Measurements from ENCODE around the gene XPO4. TPM values are rescaled to one million over a fixed set of nuclear protein-coding genes. Genes with fewer than 3 reads are reported as not detected.

XPO4 gene
- total and polyA plus RNA-seq, 5 donors from 2014 or later: 4.4 to 26.3 (median 8.1) TPM

GRCh38 chr13:20772401-20773131 is 130.0 kb downstream of the XPO4 start:
- ATAC-seq (ENCODE audit: low read depth in 2 of 2) (no peak), DNase-seq (no peak)
- peak overlapping the region; percentile 98 to 99 (median 98) for H3K27ac Mint-ChIP-seq
- H3K27me3 Mint-ChIP-seq: no peaks in the 10 kb centered on the region
- H3K36me3 ChIP-seq (ENCODE audit: control insufficient read depth, insufficient read depth, low read length): peaks cover 3% of the 10 kb centered on the region
- peak overlapping the region; percentile 89 for H3K27ac ChIP-seq (ENCODE audit: insufficient read depth, low read length, poor library complexity, severe bottlenecking)
- peak overlapping the region; percentile 76 for H3K4me3 ChIP-seq (ENCODE audit: low read depth, low read length)
- H3K9me3 ChIP-seq (ENCODE audit: control insufficient read depth in 2 of 2, low read length in 2 of 2): peaks cover 10 to 12% of the 10 kb centered on the region in 2 experiments
- H3K36me3 Mint-ChIP-seq: peaks cover 31% of the 10 kb centered on the region
- peaks cover 0 to 21% (median 5%) of the 10 kb centered on the region in 7 donors for H3K9me3 Mint-ChIP-seq
- H3K27me3 ChIP-seq (ENCODE audit: control insufficient read depth, insufficient read depth, low read length): no peaks in the 10 kb centered on the region
- H3K4me1 Mint-ChIP-seq: peaks cover 30 to 57% (median 46%) of the 10 kb centered on the region in 4 donors
- peaks cover 23% of the 10 kb centered on the region for H3K4me1 ChIP-seq (ENCODE audit: control insufficient read depth, insufficient read depth, low read length, poor library complexity, severe bottlenecking)
- peak overlapping the region; percentile 87 to 99 (median 95) for H3K4me3 Mint-ChIP-seq

- peaks cover 3% of the 10 kb centered on the region for H3K36me3 ChIP-seq (ENCODE audit: control insufficient read depth, insufficient read depth, low read length)
- peaks cover 0 to 26% (median 11%) of the 10 kb centered on the region in 7 donors for H3K9me3 Mint-ChIP-seq
- H3K27ac ChIP-seq (ENCODE audit: insufficient read depth, low read length, poor library complexity, severe bottlenecking): no peak overlapping the region
- H3K27me3 ChIP-seq (ENCODE audit: control insufficient read depth, insufficient read depth, low read length): no peaks in the 10 kb centered on the region
- peaks cover 23% of the 10 kb centered on the region for H3K4me1 ChIP-seq (ENCODE audit: control insufficient read depth, insufficient read depth, low read length, poor library complexity, severe bottlenecking)
- peak overlapping the region in 1 of 3 donors; percentile 27 for H3K27ac Mint-ChIP-seq
- H3K4me1 Mint-ChIP-seq: peaks cover 20 to 47% (median 36%) of the 10 kb centered on the region in 4 donors
- peaks cover 34% of the 10 kb centered on the region for H3K36me3 Mint-ChIP-seq
- H3K4me3 Mint-ChIP-seq: peak overlapping the region in 1 of 4 donors; percentile 76
- ATAC-seq (ENCODE audit: low read depth in 2 of 2): no peak
- no peaks in the 10 kb centered on the region for H3K27me3 Mint-ChIP-seq
- peaks cover 15 to 16% of the 10 kb centered on the region in 2 experiments for H3K9me3 ChIP-seq (ENCODE audit: control insufficient read depth in 2 of 2, low read length in 2 of 2)
- no peak for DNase-seq
- no peak overlapping the region for H3K4me3 ChIP-seq (ENCODE audit: low read depth, low read length)
Measured at GRCh38 chr13:20769834-20770233, 132.7 kb downstream of the XPO4 start.

- peaks cover 0 to 26% (median 11%) of the 10 kb centered on the region in 7 donors for H3K9me3 Mint-ChIP-seq
- Histone ChIP-seq H3K9me3 (ENCODE audit: control insufficient read depth in 2 of 2, low read length in 2 of 2) (peaks cover 15 to 16% of the 10 kb centered on the region in 2 experiments), H3K27me3 (ENCODE audit: control insufficient read depth, insufficient read depth, low read length) (no peaks in the 10 kb centered on the region), H3K4me3 (ENCODE audit: low read depth, low read length) (no peak overlapping the region), H3K36me3 (ENCODE audit: control insufficient read depth, insufficient read depth, low read length) (peaks cover 3% of the 10 kb centered on the region), H3K4me1 (ENCODE audit: control insufficient read depth, insufficient read depth, low read length, poor library complexity, severe bottlenecking) (peaks cover 21% of the 10 kb centered on the region), H3K27ac (ENCODE audit: insufficient read depth, low read length, poor library complexity, severe bottlenecking) (no peak overlapping the region)
- H3K36me3 Mint-ChIP-seq: peaks cover 34% of the 10 kb centered on the region
- DNase-seq (no peak), ATAC-seq (ENCODE audit: low read depth in 2 of 2) (no peak)
- H3K27me3 Mint-ChIP-seq: no peaks in the 10 kb centered on the region
- H3K27ac Mint-ChIP-seq: peak overlapping the region in 1 of 3 donors; percentile 36
- H3K4me1 Mint-ChIP-seq: peaks cover 15 to 42% (median 30%) of the 10 kb centered on the region in 4 donors
- peak overlapping the region in 1 of 4 donors; percentile 56 for H3K4me3 Mint-ChIP-seq
Measured at GRCh38 chr13:20769091-20769490, 133.5 kb downstream of the XPO4 start.

- Histone ChIP-seq H3K27me3 (ENCODE audit: control insufficient read depth, insufficient read depth, low read length) (no peaks in the 10 kb centered on the region), H3K4me3 (ENCODE audit: low read depth, low read length) (no peak overlapping the region), H3K9me3 (ENCODE audit: control insufficient read depth in 2 of 2, low read length in 2 of 2) (peaks cover 15 to 16% of the 10 kb centered on the region in 2 experiments), H3K27ac (ENCODE audit: insufficient read depth, low read length, poor library complexity, severe bottlenecking) (no peak overlapping the region), H3K4me1 (ENCODE audit: control insufficient read depth, insufficient read depth, low read length, poor library complexity, severe bottlenecking) (peaks cover 5% of the 10 kb centered on the region), H3K36me3 (ENCODE audit: control insufficient read depth, insufficient read depth, low read length) (peaks cover 3% of the 10 kb centered on the region)
- H3K4me1 Mint-ChIP-seq: peaks cover 8 to 25% (median 21%) of the 10 kb centered on the region in 4 donors
- DNase-seq (no peak), ATAC-seq (ENCODE audit: low read depth in 2 of 2) (no peak)
- no peak overlapping the region for H3K4me3 Mint-ChIP-seq
- no peaks in the 10 kb centered on the region for H3K27me3 Mint-ChIP-seq
- no peak overlapping the region for H3K27ac Mint-ChIP-seq
- H3K9me3 Mint-ChIP-seq: peaks cover 0 to 26% (median 11%) of the 10 kb centered on the region in 7 donors
- H3K36me3 Mint-ChIP-seq: peaks cover 34% of the 10 kb centered on the region
Measured at GRCh38 chr13:20767309-20767943, 135.1 kb downstream of the XPO4 start.

GRCh38 chr13:20760872-20761271 is 141.7 kb downstream of the XPO4 start:
- H3K4me3 ChIP-seq (ENCODE audit: low read depth, low read length): no peak overlapping the region
- Mint-ChIP-seq H3K27me3 (peaks cover under 1% of the 10 kb centered on the region), H3K36me3 (peaks cover 26% of the 10 kb centered on the region), H3K4me1 (peaks cover 0 to under 1% (median 0%) of the 10 kb centered on the region in 4 donors), H3K27ac (no peak overlapping the region), H3K4me3 (no peak overlapping the region), H3K9me3 (peaks cover 0 to 13% (median 5%) of the 10 kb centered on the region in 7 donors)
- no peaks in the 10 kb centered on the region for H3K9me3 ChIP-seq (ENCODE audit: control insufficient read depth in 2 of 2, low read length in 2 of 2)
- H3K4me1 ChIP-seq (ENCODE audit: control insufficient read depth, insufficient read depth, low read length, poor library complexity, severe bottlenecking): no peaks in the 10 kb centered on the region
- H3K36me3 ChIP-seq (ENCODE audit: control insufficient read depth, insufficient read depth, low read length): peaks cover 4% of the 10 kb centered on the region
- ATAC-seq (ENCODE audit: low read depth in 2 of 2) (no peak), DNase-seq (no peak)
- H3K27ac ChIP-seq (ENCODE audit: insufficient read depth, low read length, poor library complexity, severe bottlenecking): no peak overlapping the region
- H3K27me3 ChIP-seq (ENCODE audit: control insufficient read depth, insufficient read depth, low read length): no peaks in the 10 kb centered on the region

- Histone ChIP-seq H3K9me3 (ENCODE audit: control insufficient read depth in 2 of 2, low read length in 2 of 2) (peaks cover 27 to 33% of the 10 kb centered on the region in 2 experiments), H3K4me3 (ENCODE audit: low read depth, low read length) (no peak overlapping the region), H3K27me3 (ENCODE audit: control insufficient read depth, insufficient read depth, low read length) (no peaks in the 10 kb centered on the region), H3K4me1 (ENCODE audit: control insufficient read depth, insufficient read depth, low read length, poor library complexity, severe bottlenecking) (no peaks in the 10 kb centered on the region), H3K36me3 (ENCODE audit: control insufficient read depth, insufficient read depth, low read length) (peaks cover 7% of the 10 kb centered on the region), H3K27ac (ENCODE audit: insufficient read depth, low read length, poor library complexity, severe bottlenecking) (no peak overlapping the region)
- H3K4me1 Mint-ChIP-seq: peaks cover 0 to 2% (median 0%) of the 10 kb centered on the region in 4 donors
- ATAC-seq (ENCODE audit: low read depth in 2 of 2) (no peak), DNase-seq (no peak)
- H3K27ac Mint-ChIP-seq: no peak overlapping the region
- H3K27me3 Mint-ChIP-seq: peaks cover 5% of the 10 kb centered on the region
- H3K9me3 Mint-ChIP-seq: peaks cover 7 to 54% (median 25%) of the 10 kb centered on the region in 7 donors
- no peak overlapping the region for H3K4me3 Mint-ChIP-seq
- H3K36me3 Mint-ChIP-seq: peaks cover 39% of the 10 kb centered on the region
Measured at GRCh38 chr13:20754009-20754408, 148.5 kb downstream of the XPO4 start.

- Mint-ChIP-seq H3K9me3 (peaks cover 11 to 72% (median 26%) of the 10 kb centered on the region in 7 donors), H3K36me3 (peaks cover 24% of the 10 kb centered on the region), H3K27me3 (no peaks in the 10 kb centered on the region), H3K4me1 (no peaks in the 10 kb centered on the region), H3K4me3 (no peak overlapping the region), H3K27ac (no peak overlapping the region)
- peaks cover 23 to 28% of the 10 kb centered on the region in 2 experiments for H3K9me3 ChIP-seq (ENCODE audit: control insufficient read depth in 2 of 2, low read length in 2 of 2)
- DNase-seq: no peak
- no peak overlapping the region for H3K4me3 ChIP-seq (ENCODE audit: low read depth, low read length)
- no peak overlapping the region for H3K27ac ChIP-seq (ENCODE audit: insufficient read depth, low read length, poor library complexity, severe bottlenecking)
- H3K36me3 ChIP-seq (ENCODE audit: control insufficient read depth, insufficient read depth, low read length): no peaks in the 10 kb centered on the region
- ATAC-seq (ENCODE audit: low read depth in 2 of 2): no peak
- no peaks in the 10 kb centered on the region for H3K27me3 ChIP-seq (ENCODE audit: control insufficient read depth, insufficient read depth, low read length)
- H3K4me1 ChIP-seq (ENCODE audit: control insufficient read depth, insufficient read depth, low read length, poor library complexity, severe bottlenecking): no peaks in the 10 kb centered on the region
Measured at GRCh38 chr13:20749377-20749776, 153.2 kb downstream of the XPO4 start.
